Smooth muscle cell of the brain vasculature (primary cell): ENCODE measurements around the gene EPHB3.
"Not testable (repeated sequence)": the region's sequence is repeated elsewhere in the genome, so short reads cannot be mapped to it uniquely, and the experiment has no call there.

ENCODE experiments used
- DNase-seq: peaks from one replicate; pipeline ENCODE4 v3.0.0-alpha.2; 2012; ENCODE audit warnings: low read depth, low spot score

Gene EPHB3

GRCh38 chr3:184620475-184621119 is 59.0 kb downstream of the EPHB3 start:
- no peak for DNase-seq

GRCh38 chr3:184622156-184622555 is 60.6 kb downstream of the EPHB3 start:
- not testable (repeated sequence) for DNase-seq

GRCh38 chr3:184626923-184627322 is 65.3 kb downstream of the EPHB3 start:
- DNase-seq, result no peak

GRCh38 chr3:184629555-184630160 is 68.1 kb downstream of the EPHB3 start:
- DNase-seq, result no peak

- DNase-seq, result no peak
Observed at GRCh38 chr3:184630861-184631471, 69.4 kb downstream of the EPHB3 start.

GRCh38 chr3:184631472-184631861 is 69.9 kb downstream of the EPHB3 start:
- no peak for DNase-seq
